Measurements from ENCODE around the gene VEGFA. TPM values are rescaled to one million over a fixed set of nuclear protein-coding genes. Genes with fewer than 3 reads are reported as not detected.

VEGFA gene
- total RNA-seq, 1 experiment from 2014 or later, result 407 TPM

DNA sequence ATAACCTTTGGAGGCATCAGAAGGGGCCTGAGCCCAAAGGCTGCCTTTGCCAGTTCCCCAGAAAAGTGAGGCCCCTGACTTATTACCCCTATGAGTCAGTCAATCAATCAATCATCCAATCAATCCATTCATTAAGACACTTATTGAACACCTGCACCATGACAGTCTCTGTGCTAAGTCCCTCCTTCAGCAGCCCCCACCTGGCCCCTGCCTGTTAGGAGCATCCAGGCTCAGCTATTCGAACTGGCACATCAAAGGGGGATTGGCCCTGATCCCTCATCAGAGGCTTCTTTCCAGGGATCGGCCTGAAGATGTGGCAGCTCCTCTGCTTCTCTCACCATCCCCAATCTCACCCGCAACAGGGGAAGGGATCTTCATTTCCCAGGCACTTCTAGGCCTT is 27.7 kb upstream of the VEGFA start:
- H3K4me1 Mint-ChIP-seq (ENCODE audit: low read depth, unreplicated experiment), result peaks cover 30% of the 10 kb centered on the region
- CTCF ChIA-PET, result no interaction called here
- H3K4me3 Mint-ChIP-seq (ENCODE audit: low read depth, unreplicated experiment), result no peak overlapping the region
- DNase-seq, result no peak
- BruUV-seq (replicated peaks), result no TSS peak
- H3K36me3 Mint-ChIP-seq (ENCODE audit: insufficient read depth, unreplicated experiment), result peaks cover 6% of the 10 kb centered on the region
- no peaks in the 10 kb centered on the region for H3K9me3 Mint-ChIP-seq (ENCODE audit: low read depth, unreplicated experiment)
- TF ChIP-seq CTCF (IDR thresholded peaks at IDR 0.05; ENCODE audit: unreplicated experiment), result no peak
- no peak overlapping the region for H3K27ac Mint-ChIP-seq (ENCODE audit: unreplicated experiment)
- intact Hi-C loops (cut with micrococcal nuclease; ENCODE audit: unreplicated experiment), result no loop called here
- peaks cover 19% of the 10 kb centered on the region for H3K27me3 Mint-ChIP-seq (ENCODE audit: unreplicated experiment)

DNA sequence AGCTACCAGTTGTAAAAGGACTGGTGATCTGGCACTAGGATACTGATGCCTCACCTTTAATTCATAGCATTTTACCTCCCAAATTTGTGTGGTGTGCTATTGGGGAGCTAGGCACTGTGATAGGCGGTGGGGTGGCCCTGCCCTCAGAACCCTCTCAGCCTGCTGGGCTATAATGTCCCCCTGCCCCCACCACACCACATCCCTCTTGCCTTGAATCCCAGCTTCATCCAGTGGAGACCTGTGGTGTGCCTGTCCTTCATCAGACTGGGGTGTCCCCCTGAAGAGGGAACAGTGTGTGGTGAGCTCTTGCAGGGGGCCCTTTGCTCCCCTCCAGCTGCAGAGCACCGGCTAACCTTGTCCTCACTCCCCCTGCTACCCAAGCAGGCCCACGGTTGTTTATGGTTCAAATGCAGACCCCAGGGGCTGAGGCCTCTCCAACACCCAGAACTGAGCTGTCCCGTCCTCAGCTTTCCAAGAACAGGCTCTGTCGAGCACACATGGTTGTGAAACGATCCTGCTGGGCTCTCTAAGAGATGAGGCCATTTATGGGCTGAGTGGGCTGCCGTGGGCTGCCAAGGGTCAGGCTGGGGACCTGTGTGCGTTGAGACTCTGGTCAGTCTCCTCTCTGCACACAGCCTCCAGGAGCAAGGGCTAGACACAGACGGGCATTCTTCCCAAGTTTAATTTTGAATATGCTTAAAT is 26.9 kb upstream of the VEGFA start:
- BruUV-seq (replicated peaks), result no TSS peak
- CTCF ChIA-PET, result no interaction called here
- intact Hi-C loops (cut with micrococcal nuclease; ENCODE audit: unreplicated experiment), result no loop called here
- H3K9me3 Mint-ChIP-seq (ENCODE audit: low read depth, unreplicated experiment), result no peaks in the 10 kb centered on the region
- no peaks in the 10 kb centered on the region for H3K36me3 Mint-ChIP-seq (ENCODE audit: insufficient read depth, unreplicated experiment)
- H3K4me1 Mint-ChIP-seq (ENCODE audit: low read depth, unreplicated experiment), result peaks cover 22% of the 10 kb centered on the region
- H3K27me3 Mint-ChIP-seq (ENCODE audit: unreplicated experiment), result peaks cover 27% of the 10 kb centered on the region
- DNase-seq, result no peak
- H3K4me3 Mint-ChIP-seq (ENCODE audit: low read depth, unreplicated experiment), result no peak overlapping the region
- TF ChIP-seq CTCF (IDR thresholded peaks at IDR 0.05; ENCODE audit: unreplicated experiment), result no peak
- H3K27ac Mint-ChIP-seq (ENCODE audit: unreplicated experiment), result no peak overlapping the region

- DNase-seq, result no peak
- BruUV-seq (replicated peaks), result no TSS peak
- Mint-ChIP-seq H3K27ac (ENCODE audit: unreplicated experiment) (no peak overlapping the region), H3K4me1 (ENCODE audit: low read depth, unreplicated experiment) (peaks cover 14% of the 10 kb centered on the region), H3K9me3 (ENCODE audit: low read depth, unreplicated experiment) (no peaks in the 10 kb centered on the region), H3K27me3 (ENCODE audit: unreplicated experiment) (peaks cover 34% of the 10 kb centered on the region), H3K4me3 (ENCODE audit: low read depth, unreplicated experiment) (no peak overlapping the region), H3K36me3 (ENCODE audit: insufficient read depth, unreplicated experiment) (no peaks in the 10 kb centered on the region)
- intact Hi-C loops (cut with micrococcal nuclease; ENCODE audit: unreplicated experiment), result no loop called here
- CTCF ChIA-PET, result no interaction called here
- TF ChIP-seq CTCF (IDR thresholded peaks at IDR 0.05; ENCODE audit: unreplicated experiment), result no peak
These were observed 26.2 kb upstream of the VEGFA start for GRCh38 chr6:43743682-43744381.

DNA sequence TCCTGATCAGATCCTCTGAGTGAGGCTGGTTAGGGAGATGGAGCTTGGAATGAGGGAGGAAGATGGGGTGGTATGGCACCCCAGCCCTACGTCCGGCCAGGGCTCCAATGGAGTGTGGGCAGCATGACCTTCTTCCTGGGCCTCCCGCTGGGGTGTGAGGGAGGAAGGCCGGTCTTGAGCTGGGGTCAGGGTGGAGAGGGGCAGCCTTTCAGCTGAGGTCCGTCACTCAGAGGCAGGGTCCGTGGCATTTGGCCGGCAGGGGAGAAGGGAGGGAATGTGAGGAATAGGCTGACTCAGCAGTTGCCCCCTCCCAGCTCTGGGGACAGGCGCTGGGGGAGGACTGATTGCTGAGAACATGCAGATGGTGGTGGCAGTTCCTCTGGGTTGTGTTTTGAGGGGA is 25.5 kb upstream of the VEGFA start:
- peaks cover 34% of the 10 kb centered on the region for H3K27me3 Mint-ChIP-seq (ENCODE audit: unreplicated experiment)
- DNase-seq, result no peak
- intact Hi-C loops (cut with micrococcal nuclease; ENCODE audit: unreplicated experiment), result no loop called here
- TF ChIP-seq CTCF (IDR thresholded peaks at IDR 0.05; ENCODE audit: unreplicated experiment), result no peak
- no peak overlapping the region for H3K4me3 Mint-ChIP-seq (ENCODE audit: low read depth, unreplicated experiment)
- CTCF ChIA-PET, result interaction anchor here (1.3 to 1.8 kb wide), 3 partner anchors 20 to 335 kb away, joined by 3 to 6 read pairs (median 6); partner anchors contain the start of gene VEGFA
- no peaks in the 10 kb centered on the region for H3K9me3 Mint-ChIP-seq (ENCODE audit: low read depth, unreplicated experiment)
- peaks cover under 1% of the 10 kb centered on the region for H3K36me3 Mint-ChIP-seq (ENCODE audit: insufficient read depth, unreplicated experiment)
- H3K4me1 Mint-ChIP-seq (ENCODE audit: low read depth, unreplicated experiment), result peaks cover 14% of the 10 kb centered on the region
- BruUV-seq (replicated peaks), result no TSS peak
- H3K27ac Mint-ChIP-seq (ENCODE audit: unreplicated experiment), result no peak overlapping the region
